GM23338 (cell line): Measurements from ENCODE around the gene SMYD1. TPM values are rescaled to one million over a fixed set of nuclear protein-coding genes. Genes with fewer than 3 reads are reported as not detected.

Source experiments
- ATAC-seq: fragments of 200-7000 bp; cut with Tn5 transposase; 3 replicates; pipeline ENCODE4 v1.9.1; 2020
- DNase-seq: peaks from one replicate; pipeline ENCODE4 v3.0.0-alpha.2; 2015; ENCODE audit warnings: low spot score
- H2AFZ ChIP-seq: fragments of 200-600 bp; sonication (generic); 2 replicates; pipeline ENCODE4 v1.8.0; 2016; ENCODE audit warnings: antibody characterized with exemption, mild to moderate bottlenecking, moderate library complexity
- H3F3A ChIP-seq: fragments of 200-600 bp; sonication (generic); replicated peaks from 2 replicates; pipeline ENCODE4 v1.8.0; 2017; ENCODE audit warnings: antibody characterized with exemption, mixed run types, low read depth
- H3K27ac ChIP-seq: fragments of 200-600 bp; sonication (generic); 2 replicates; pipeline ENCODE4 v1.6.1; 2016; ENCODE audit warnings: low read depth
- H3K27me3 ChIP-seq: fragments of 200-600 bp; sonication (generic); 2 replicates; pipeline ENCODE4 v1.8.0; 2016; ENCODE audit warnings: mild to moderate bottlenecking, mixed run types, moderate library complexity; ENCODE audit not compliant: insufficient read depth
- H3K36me3 ChIP-seq: fragments of 200-600 bp; sonication (generic); 2 replicates; pipeline ENCODE4 v1.8.0; 2016; ENCODE audit warnings: mild to moderate bottlenecking; ENCODE audit not compliant: insufficient read depth
- H3K4me1 ChIP-seq: fragments of 200-600 bp; sonication (generic); 2 replicates; pipeline ENCODE4 v1.8.0; 2016; ENCODE audit warnings: mild to moderate bottlenecking, moderate library complexity; ENCODE audit not compliant: insufficient read depth
- H3K4me2 ChIP-seq: fragments of 200-600 bp; sonication (generic); 2 replicates; pipeline ENCODE4 v1.7.1; 2017; ENCODE audit warnings: mixed run types
- H3K4me3 ChIP-seq: fragments of 200-600 bp; sonication (generic); 2 replicates; pipeline ENCODE4 v1.6.1; 2016; ENCODE audit warnings: mixed run types
- H3K79me2 ChIP-seq: fragments of 200-600 bp; sonication (generic); replicated peaks from 2 replicates; pipeline ENCODE4 v1.8.0; 2017; ENCODE audit warnings: mild to moderate bottlenecking; ENCODE audit not compliant: insufficient read depth
- H3K9me2 ChIP-seq: fragments of 200-600 bp; sonication (generic); 2 replicates; pipeline ENCODE4 v1.8.0; 2017; ENCODE audit not compliant: insufficient read depth
- H4K20me1 ChIP-seq: fragments of 200-600 bp; sonication (generic); replicated peaks from 2 replicates; pipeline ENCODE4 v1.8.0; 2017; ENCODE audit warnings: mild to moderate bottlenecking; ENCODE audit not compliant: insufficient read depth
- H3K27ac Mint-ChIP-seq: 2 replicates; pipeline ENCODE4 v1.8.0; 2020; ENCODE audit warnings: inconsistent platforms, mild to moderate bottlenecking, moderate library complexity, mixed read lengths
- H3K27me3 Mint-ChIP-seq: 3 replicates; pipeline ENCODE4 v1.8.0; 2022; ENCODE audit warnings: low read depth, mild to moderate bottlenecking, moderate library complexity, mixed read lengths, inconsistent platforms; ENCODE audit not compliant: insufficient read depth, poor library complexity
- H3K36me3 Mint-ChIP-seq: 3 replicates; pipeline ENCODE4 v1.8.0; 2021; ENCODE audit warnings: low read depth, mild to moderate bottlenecking, inconsistent platforms, moderate library complexity, mixed read lengths
- H3K4me1 Mint-ChIP-seq: 3 replicates; pipeline ENCODE4 v1.8.0; 2020; ENCODE audit warnings: mild to moderate bottlenecking, inconsistent platforms, mixed read lengths
- H3K4me3 Mint-ChIP-seq: 3 replicates; pipeline ENCODE4 v1.8.0; 2021; ENCODE audit warnings: moderate library complexity, mild to moderate bottlenecking, inconsistent platforms, mixed read lengths
- H3K9me3 Mint-ChIP-seq: 3 replicates; pipeline ENCODE4 v1.8.0; 2020; ENCODE audit warnings: moderate library complexity, mild to moderate bottlenecking, inconsistent platforms, mixed read lengths
- CTCF ChIP-seq, 2 experiments: fragments of 200-600 bp in 1 of 2; sonication (generic) in 1 of 2; conservative IDR thresholded peaks; 2 replicates each; pipeline versions ENCODE4 v1.5.1 to v1.6.1; 2016 to 2017; ENCODE audit warnings: antibody characterized with exemption in 2 of 2, low read depth in 2 of 2, mild to moderate bottlenecking in 2 of 2, moderate library complexity in 1 of 2
- ETS1 ChIP-seq: IDR thresholded peaks from 2 replicates; pipeline ENCODE4 v1.6.1; 2016; ENCODE audit warnings: antibody characterized with exemption
- EZH2 ChIP-seq: fragments of 200-600 bp; sonication (generic); IDR thresholded peaks from one replicate; pipeline ENCODE4 v1.8.0; 2017; ENCODE audit warnings: antibody characterized with exemption, mild to moderate bottlenecking, low read depth; ENCODE audit not compliant: unreplicated experiment
- JUNB ChIP-seq: IDR thresholded peaks from one replicate; pipeline ENCODE4 v1.6.1; 2016; ENCODE audit warnings: antibody characterized with exemption; ENCODE audit not compliant: unreplicated experiment
- NANOG ChIP-seq: IDR thresholded peaks from 2 replicates; pipeline ENCODE4 v1.6.1; 2016; ENCODE audit warnings: antibody characterized with exemption, borderline replicate concordance
- POLR2AphosphoS5 ChIP-seq: IDR thresholded peaks from 2 replicates; pipeline ENCODE4 v1.6.1; 2016; ENCODE audit warnings: antibody characterized with exemption, low read depth
- REST ChIP-seq: IDR thresholded peaks from one replicate; pipeline ENCODE4 v1.6.1; 2018; ENCODE audit warnings: antibody characterized with exemption; ENCODE audit not compliant: unreplicated experiment
- STAT1 ChIP-seq: IDR thresholded peaks from one replicate; pipeline ENCODE4 v1.6.1; 2016; ENCODE audit warnings: antibody characterized with exemption; ENCODE audit not compliant: unreplicated experiment
- ZNF114 ChIP-seq: fragments of 250-450 bp; sonication (Bioruptor Pico); IDR thresholded peaks from 2 replicates; pipeline ENCODE4 v1.5.0; 2020; ENCODE audit warnings: mild to moderate bottlenecking, moderate library complexity
- ZNF331 ChIP-seq: fragments of 250-450 bp; sonication (Bioruptor Pico); IDR thresholded peaks from 2 replicates; pipeline ENCODE4 v1.5.0; 2020; ENCODE audit warnings: low read depth, mild to moderate bottlenecking, moderate library complexity
- ZNF462 ChIP-seq: fragments of 250-450 bp; sonication (Bioruptor Pico); IDR thresholded peaks from 2 replicates; pipeline ENCODE4 v1.5.0; 2020; ENCODE audit warnings: mild to moderate bottlenecking, moderate library complexity
- polyA plus RNA-seq: library from polyadenylated mRNA; unstranded; fragments of >200 nt; fragmentation: Nextera tagmentation; extraction: Ambion mirVana; gene quantifications from 2 replicates; pipeline ENCODE4 v1.2.1, GENCODE V29; 2016
- total RNA-seq: library from RNA; depleted of rRNA; stranded (reverse); fragments of >200 nt; shearing (Covaris generic); gene quantifications from 2 replicates; pipeline ENCODE4 v1.2.3, GENCODE V29; 2014

SMYD1 gene
- total and polyA plus RNA-seq, 2 experiments from 2014 or later, result 0.07 TPM; not detected in 1

- no peak for ATAC-seq
- Histone ChIP-seq H3K79me2 (no peaks in the 10 kb centered on the region), H3K36me3 (no peaks in the 10 kb centered on the region), H3K9me2 (peaks cover 4% of the 10 kb centered on the region), H4K20me1 (no peaks in the 10 kb centered on the region), H3K27me3 (no peaks in the 10 kb centered on the region), H3K27ac (no peak overlapping the region), H3K4me2 (no peak overlapping the region), H2AFZ (no peak overlapping the region), H3K4me3 (no peak overlapping the region), H3F3A (no peaks in the 10 kb centered on the region), H3K4me1 (no peaks in the 10 kb centered on the region)
- peaks cover 6% of the 10 kb centered on the region; the same call in 2 of the 3 replicates for H3K36me3 Mint-ChIP-seq
- TF ChIP-seq POLR2AphosphoS5 (no peak), ZNF462 (no peak), JUNB (no peak), ETS1 (no peak), STAT1 (no peak), CTCF (conservative IDR thresholded peaks at IDR 0.05; ENCODE audit: low read depth in 2 of 2) (no peak), EZH2 (no peak), REST (no peak), ZNF114 (CRISPR knock-in tag) (no peak), ZNF331 (CRISPR knock-in tag) (no peak), NANOG (no peak)
- H3K27ac Mint-ChIP-seq, result no peak overlapping the region
- peaks cover 20% of the 10 kb centered on the region for H3K9me3 Mint-ChIP-seq
- H3K4me3 Mint-ChIP-seq, result no peak overlapping the region
- peaks cover 3% of the 10 kb centered on the region for H3K27me3 Mint-ChIP-seq
- H3K4me1 Mint-ChIP-seq, result no peaks in the 10 kb centered on the region; the same call in 2 of the 3 replicates
- no peak for DNase-seq
These were observed 43.2 kb downstream of the SMYD1 start for GRCh38 chr2:88110830-88111229.
